DND-41 (cell line): ENCODE measurements around the gene ECM1.

ENCODE experiments used
- EZH2 ChIP-seq: IDR thresholded peaks from 3 replicates; pipeline ENCODE4 v1.6.1; 2012; ENCODE audit warnings: borderline replicate concordance, low read depth, mild to moderate bottlenecking, moderate library complexity, low read length, inconsistent platforms; ENCODE audit not compliant: severe bottlenecking
- TF ChIP-seq, protein P1 (sequence below): IDR thresholded peaks from 2 replicates; pipeline ENCODE4 v1.5.1; 2012; ENCODE audit warnings: borderline replicate concordance, low read length, moderate library complexity, mild to moderate bottlenecking; ENCODE audit not compliant: poor library complexity, severe bottlenecking; ENCODE audit errors: extremely low read depth

DNA sequence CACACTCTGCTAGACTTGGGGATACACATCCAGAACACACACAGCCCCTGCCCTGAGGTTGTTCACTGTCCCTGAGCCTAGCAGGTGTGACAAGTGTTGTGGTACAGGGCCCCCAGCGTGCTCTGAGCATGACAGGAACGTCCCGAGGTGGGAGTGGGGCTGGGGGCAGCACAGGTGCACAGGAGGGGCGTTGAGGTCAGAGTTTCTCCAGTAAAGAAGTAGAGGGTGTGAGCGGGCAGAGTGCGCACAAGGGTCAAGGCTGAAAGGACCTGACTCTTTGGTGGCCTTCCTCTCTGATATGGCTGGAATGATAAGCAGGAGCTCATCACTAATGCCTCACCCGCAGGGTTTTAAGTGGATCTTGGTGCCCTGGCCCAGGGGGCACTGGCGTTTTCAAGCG lies 6.4 kb downstream of the ECM1 start:
- TF ChIP-seq, protein P1, sequence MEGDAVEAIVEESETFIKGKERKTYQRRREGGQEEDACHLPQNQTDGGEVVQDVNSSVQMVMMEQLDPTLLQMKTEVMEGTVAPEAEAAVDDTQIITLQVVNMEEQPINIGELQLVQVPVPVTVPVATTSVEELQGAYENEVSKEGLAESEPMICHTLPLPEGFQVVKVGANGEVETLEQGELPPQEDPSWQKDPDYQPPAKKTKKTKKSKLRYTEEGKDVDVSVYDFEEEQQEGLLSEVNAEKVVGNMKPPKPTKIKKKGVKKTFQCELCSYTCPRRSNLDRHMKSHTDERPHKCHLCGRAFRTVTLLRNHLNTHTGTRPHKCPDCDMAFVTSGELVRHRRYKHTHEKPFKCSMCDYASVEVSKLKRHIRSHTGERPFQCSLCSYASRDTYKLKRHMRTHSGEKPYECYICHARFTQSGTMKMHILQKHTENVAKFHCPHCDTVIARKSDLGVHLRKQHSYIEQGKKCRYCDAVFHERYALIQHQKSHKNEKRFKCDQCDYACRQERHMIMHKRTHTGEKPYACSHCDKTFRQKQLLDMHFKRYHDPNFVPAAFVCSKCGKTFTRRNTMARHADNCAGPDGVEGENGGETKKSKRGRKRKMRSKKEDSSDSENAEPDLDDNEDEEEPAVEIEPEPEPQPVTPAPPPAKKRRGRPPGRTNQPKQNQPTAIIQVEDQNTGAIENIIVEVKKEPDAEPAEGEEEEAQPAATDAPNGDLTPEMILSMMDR = no peak
- TF ChIP-seq EZH2 = no peak
